T-helper 2 cell (primary cell): ENCODE measurements around the gene FAM161B.
A peak's percentile ranks its signal among the peaks of the same experiment; 100 is the strongest.
"Not testable (repeated sequence)": the region's sequence is repeated elsewhere in the genome, so short reads cannot be mapped to it uniquely, and the experiment has no call there.

Experiments used
- DNase-seq, 5 experiments: peaks; one replicate each; pipeline versions ENCODE4 v3.0.0 to v3.0.0-alpha.2; 2012 to 2022

Gene FAM161B

GRCh38 chr14:73942180-73942579, 7.7 kb downstream of the FAM161B start:
- DNase-seq = no peak

- DNase-seq = no peak
Observed at GRCh38 chr14:73937012-73937411, 12.9 kb downstream of the FAM161B start.

DNA sequence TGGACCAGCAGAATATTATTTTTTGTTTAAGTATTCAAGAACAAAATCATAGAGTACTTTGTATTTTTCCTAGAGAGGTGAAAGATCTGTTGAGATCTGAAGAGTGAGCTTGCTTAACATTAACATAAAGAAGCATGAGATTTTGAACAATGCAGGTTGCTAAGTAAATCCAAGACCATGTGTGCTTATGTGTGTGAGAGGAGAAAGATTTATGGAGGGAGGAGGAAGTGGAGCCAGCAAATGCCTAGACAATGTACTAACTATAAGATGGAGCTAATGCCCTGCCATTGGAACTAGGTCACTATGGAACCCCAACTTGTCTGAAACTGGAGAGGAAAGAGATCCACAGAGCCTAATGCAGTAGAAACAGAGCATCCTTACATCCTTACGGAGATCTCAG, 13.3 kb downstream of the FAM161B start:
- no peak for DNase-seq

DNA sequence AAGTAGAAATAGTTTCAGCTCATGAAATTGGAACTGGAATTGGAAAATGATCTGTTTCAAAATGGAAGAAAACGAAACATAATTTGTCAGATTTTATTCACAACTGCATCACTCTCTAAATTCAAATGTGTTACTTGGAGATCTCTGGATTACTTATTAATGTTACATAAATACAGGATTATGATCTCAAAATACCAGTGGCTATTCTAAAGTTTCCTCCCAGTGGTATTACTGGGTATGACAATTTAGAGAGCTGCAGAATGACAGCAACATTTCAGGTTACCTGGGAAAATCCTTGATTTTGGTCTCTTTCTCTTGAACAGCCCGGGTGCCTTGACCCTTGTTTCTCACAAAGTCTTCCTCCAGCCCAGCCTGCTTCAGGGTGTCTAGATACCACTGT, 14.2 kb downstream of the FAM161B start:
- no peak for DNase-seq

- no peak for DNase-seq
Observed at GRCh38 chr14:73924337-73924736, 25.6 kb downstream of the FAM161B start.

DNA sequence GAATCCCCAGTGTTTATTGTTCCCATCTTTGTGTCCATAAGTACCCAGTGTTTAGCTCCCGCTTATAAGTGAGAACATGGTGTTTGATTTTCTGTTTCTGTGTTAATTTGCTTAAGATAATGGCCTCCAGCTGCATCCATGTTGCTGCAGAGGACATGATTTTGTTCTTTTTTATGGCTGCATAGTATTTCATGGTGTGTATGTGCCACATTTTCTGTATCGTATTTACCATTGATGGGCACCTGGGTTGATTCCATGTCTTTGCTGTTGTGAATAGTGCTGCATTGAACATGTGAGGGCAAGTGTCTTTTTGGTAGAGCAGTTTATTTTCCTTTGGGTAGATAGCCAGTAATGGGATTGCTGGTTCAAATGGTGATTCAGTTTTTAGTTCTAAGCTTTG, 30.4 kb downstream of the FAM161B start:
- not testable (repeated sequence) for DNase-seq

DNA sequence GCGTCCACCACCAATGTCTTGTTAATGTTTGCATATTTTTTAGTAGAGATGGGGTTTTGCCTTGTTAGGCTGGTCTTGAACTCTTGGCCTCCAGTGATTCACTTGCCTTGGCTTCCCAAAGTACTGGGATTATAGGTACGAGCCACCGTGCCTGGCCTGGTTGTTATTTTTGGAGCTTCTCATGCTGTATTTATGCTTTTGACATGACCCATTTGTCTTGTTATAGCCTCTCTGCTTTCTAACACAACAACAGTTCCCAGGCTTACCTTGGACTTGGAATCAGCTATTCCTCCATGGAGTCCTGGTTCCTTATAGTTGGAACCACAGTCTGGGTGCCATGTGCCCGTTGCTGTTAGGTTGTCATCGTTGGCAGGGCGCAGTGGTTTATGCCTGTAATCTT, 33.6 kb downstream of the FAM161B start:
- DNase-seq = no peak

- no peak for DNase-seq
Observed at GRCh38 chr14:73913256-73913655, 36.6 kb downstream of the FAM161B start.

DNA sequence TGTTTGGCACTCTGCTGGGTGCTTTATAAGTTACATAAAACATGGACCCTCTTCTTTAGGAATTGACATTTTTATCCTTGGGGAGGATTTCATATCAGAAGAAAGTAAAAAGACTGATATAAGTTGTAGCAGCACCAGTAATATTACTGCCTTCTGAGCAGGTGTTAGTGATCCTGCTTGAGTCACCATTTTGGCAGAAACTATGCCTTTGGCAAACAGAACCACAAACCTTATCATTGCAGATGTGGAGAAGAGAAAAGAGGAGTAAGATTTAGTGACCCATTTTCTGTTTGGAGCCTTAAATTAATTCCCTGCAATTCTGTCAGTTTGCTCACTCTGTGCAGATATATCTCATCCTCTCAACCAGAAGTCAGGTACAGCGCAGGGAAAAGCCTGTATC, 40.2 kb downstream of the FAM161B start:
- DNase-seq = no peak

DNA sequence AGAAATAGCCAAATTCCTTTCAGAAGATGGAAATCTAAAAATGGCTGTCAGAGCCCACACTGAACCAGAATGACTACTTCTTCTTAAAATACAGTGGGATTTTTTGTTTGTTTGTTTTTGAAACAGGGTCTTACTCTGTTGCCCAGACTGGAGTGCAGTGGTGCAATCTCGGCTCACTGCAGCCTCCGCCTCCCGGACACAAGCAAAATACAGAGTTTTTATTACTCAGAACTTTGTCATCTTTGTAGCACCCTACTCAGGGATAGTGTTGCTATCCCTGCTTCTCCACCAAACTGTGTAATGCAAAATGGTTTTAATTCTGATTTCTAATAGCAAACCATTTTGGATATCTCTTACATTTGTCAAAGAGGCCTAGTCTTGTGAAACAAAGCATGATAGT, 46.9 kb downstream of the FAM161B start:
- DNase-seq = no peak

DNA sequence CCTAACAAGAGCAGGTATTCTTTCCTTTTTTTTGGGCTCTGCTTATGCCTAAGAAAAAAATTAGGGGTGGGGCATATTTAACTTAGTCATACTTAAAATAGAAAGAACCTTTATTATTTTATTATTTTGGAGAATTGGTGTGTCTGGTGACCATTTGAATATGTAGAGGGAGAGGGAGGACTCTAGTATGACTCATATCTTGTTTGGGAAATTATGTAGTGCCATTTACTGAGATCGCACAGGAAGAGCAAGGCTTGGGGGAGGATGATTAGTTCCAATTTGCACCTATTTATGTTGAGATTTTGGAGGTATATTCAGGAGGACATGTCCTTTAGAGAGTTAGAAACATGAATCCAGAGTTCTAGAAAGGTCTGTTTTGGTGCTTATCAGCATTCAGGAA, 53.4 kb downstream of the FAM161B start:
- no peak for DNase-seq

DNA sequence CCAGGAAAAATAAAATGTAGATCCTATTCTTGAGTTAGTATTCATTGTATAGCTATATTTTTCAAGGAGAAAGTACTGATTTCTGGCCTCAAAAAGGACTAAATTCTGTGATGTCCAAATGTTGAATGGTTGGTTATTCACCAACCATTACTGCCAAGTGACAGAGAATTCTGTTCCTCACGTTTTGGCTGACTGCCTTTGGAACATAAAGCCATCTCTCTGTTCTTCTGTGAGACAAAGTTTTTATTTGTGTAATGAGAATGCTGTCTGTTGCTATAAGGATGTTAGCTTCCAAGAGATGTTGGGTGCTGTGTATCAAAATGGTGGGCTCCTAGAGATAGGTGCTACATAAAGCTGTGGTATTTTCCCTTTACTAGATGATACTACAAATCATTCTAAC, 54.0 kb downstream of the FAM161B start:
- no peak for DNase-seq

DNA sequence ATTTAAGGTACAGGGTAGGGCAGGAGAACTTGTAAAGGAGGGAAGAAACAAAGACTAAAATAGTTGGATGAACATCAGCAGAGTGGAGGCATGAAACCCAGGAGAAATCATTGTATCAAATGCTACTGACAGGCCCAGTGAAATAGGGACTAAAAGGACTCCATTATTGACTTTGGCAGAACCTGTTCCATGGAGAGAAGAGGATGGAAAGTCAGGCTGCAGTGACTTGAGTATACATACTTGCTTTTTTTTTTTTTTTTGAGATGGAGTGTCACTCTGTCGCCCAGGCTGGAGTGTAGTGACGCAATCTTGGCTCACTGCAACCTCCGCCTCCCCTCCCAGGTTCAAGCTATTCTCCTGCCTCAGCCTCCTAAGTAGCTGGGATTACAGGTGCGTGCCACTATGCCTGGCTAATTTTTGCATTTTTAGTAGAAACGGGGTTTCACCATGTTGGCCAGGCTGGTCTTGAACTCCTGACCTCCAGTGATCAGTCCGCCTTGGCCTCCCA, 55.7 kb downstream of the FAM161B start:
- not testable (repeated sequence) for DNase-seq

DNA sequence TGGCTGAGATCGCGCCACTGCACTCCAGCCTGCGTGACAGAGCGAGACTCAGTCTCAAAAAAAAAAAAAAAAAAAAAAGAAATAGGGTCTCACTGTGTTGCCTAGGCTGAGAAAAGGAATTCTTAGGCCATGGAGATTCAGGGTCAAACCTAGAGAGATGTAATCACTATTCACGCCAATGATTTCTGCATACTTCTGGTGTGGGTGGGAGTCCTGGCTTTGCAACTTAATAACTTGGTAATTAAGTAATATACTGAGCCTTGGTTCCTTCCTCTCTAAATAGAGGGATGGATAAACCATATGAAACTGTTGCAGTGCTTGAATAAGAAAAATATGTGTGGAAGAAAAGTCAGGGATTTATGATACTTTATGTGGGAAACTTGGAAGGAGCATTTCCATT, 60.5 kb downstream of the FAM161B start:
- DNase-seq = no peak

DNA sequence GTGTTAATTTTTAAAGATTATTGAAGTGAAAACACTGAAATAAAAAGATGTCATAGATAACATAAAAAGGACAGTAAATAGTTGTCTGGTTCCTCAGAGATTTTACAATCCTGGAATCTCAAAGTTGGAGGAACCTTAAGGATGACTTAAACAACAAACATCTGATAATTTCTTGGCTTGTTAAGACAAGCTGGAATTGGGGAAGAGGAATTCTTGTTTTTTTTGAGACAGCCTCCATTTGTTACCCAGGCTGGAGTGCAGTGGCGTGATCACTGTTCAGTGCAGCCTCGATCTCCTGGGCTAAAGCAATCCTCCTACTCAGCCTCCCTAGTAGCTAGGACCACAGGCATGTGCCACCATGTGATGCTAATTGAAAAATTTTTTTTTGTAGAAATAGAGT, 60.9 kb downstream of the FAM161B start:
- DNase-seq = no peak

DNA sequence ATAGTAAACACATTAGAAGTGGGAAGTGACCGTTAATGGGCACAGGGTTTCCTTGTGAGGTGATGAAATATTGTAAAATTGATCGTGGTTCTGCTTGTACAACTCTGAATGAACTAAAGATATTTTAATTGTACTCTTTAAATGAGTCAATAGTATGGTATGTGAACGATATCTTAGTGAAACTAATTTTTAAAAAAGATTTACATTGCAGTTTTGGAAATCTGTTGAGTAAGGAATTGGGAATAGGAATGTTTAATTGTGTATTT, 61.5 kb downstream of the FAM161B start:
- no peak for DNase-seq

GRCh38 chr14:73887694-73888459, 62.0 kb downstream of the FAM161B start:
- peak in 1 of 5 experiments; percentile 11 for DNase-seq

DNA sequence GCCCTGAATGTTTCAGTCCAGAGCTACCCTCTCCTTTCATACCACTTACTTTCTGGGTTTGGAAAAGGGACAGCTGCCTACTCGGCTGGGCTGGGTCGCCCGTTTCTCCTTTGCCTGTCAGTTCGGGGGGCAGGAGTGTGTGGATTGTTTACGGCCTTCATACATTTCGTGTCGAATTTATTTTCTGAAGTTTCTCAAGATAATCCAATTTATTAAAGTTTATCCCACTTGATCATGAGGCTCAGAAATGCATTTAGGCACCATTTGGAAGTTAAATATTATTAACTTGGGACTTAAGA, 62.6 kb downstream of the FAM161B start:
- DNase-seq = no peak

DNA sequence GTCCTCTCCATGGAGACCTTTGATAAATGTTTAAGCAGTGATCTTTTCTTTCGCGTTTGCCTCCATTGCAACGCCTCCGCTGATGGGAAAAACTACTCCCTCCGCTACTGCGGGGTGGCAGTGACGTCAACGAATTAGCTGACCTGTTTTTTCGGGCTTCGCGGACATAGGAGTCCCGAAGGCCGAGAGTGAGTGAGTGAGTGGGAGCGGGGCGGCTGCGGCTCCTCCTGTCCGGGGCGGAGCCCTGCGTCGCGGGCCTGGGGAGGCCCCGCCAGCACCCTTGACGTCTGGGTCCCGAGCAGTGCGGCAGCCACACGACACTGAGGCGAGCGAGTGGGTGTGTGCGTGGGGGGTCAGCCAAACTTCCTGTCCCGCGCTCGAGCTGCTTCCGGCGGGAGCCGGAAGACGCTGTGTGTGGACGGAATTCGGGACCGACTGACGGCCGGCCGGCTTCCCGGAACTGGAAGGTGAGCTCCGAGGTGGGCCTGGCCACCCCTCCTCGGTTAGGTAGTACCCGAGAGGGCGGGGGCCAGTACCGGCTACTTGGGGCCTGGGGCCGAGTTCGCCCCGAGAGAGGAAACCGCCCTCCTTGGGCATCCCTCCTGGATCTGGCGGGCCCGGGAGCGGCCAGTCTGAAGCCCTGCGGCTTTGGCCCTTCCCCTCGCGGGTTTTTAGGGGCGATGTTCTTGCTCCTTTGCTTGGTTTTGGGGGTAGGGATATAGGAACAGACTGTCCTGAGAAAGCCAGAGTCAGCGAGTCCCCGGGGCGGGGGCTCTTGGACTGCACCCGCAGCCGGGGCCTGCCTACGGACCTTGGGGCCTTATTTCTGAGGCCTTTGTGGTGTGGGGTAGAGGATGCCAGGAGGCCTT, 63.2 kb downstream of the FAM161B start, which contains the start of gene ZNF410:
ZNF410 (plus strand) TSS at position 411 of the 869 bp plus-strand sequence. CDS start 5,317 bp downstream, outside the sequence.
- peak; percentile 67 to 93 (median 90) for DNase-seq

DNA sequence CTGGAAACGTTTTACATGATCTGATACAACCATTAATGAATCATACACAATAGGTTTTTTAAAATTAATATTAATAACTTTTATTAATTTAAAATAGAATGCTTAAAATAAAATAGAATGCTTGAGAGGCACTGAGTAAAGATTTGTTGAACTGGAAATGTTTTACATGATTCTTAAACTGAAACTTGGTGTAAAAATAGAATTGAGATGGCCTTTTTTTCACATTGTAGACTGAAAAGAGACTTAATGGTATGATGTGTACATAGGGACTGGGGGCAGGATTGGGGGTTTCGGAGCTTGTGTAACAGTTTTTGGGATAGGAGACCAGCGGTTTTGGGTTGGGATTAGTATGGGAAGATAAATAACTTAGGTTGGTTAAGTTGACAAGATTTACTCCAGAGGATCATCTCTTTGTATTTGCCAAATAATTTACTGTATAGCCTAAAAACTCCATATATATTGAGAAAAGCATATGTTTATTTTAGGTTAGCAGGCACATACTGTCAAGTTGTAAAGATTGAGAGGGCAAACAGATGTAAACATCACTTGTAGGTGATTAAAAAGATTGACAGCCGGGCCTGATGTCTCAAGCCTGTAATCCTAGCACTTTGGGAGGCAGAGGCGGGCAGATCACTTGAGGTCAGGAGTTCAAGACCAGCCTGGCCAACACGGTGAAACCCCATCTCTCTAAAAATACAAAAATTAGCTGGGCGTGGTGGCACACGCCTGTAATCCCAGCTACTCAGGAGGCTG, 65.3 kb downstream of the FAM161B start:
- DNase-seq = no peak
